ENCODE measurements around the gene IZUMO4. TPM values are rescaled to one million over a fixed set of nuclear protein-coding genes. Genes with fewer than 3 reads are reported as not detected.

The IZUMO4 gene
- total RNA-seq, 1 experiment from 2014 or later: 5.3 TPM

- ChIA-PET CTCF (no interaction called here), POLR2A (no interaction called here)
- Mint-ChIP-seq H3K4me3 (ENCODE audit: unreplicated experiment) (no peak overlapping the region), H3K4me1 (ENCODE audit: insufficient read depth, unreplicated experiment) (no peaks in the 10 kb centered on the region), H3K36me3 (ENCODE audit: insufficient read depth, unreplicated experiment) (peaks cover 80% of the 10 kb centered on the region), H3K9me3 (ENCODE audit: unreplicated experiment) (no peaks in the 10 kb centered on the region), H3K27me3 (ENCODE audit: insufficient read depth, unreplicated experiment) (no peaks in the 10 kb centered on the region), H3K27ac (ENCODE audit: low read depth, unreplicated experiment) (peak overlapping the region; percentile 16)
- no peak for DNase-seq (ENCODE audit: unreplicated experiment)
- intact Hi-C loops (cut with micrococcal nuclease): no loop called here
- BruUV-seq (replicated peaks): no TSS peak
- no peak for TF ChIP-seq CTCF (IDR thresholded peaks at IDR 0.05; ENCODE audit: unreplicated experiment)
These were observed 11.7 kb downstream of the IZUMO4 start for GRCh38 chr19:2108251-2109016.

GRCh38 chr19:2109046-2109864 is 12.5 kb downstream of the IZUMO4 start:
- no peak overlapping the region for H3K27ac Mint-ChIP-seq (ENCODE audit: low read depth, unreplicated experiment)
- no peaks in the 10 kb centered on the region for H3K27me3 Mint-ChIP-seq (ENCODE audit: insufficient read depth, unreplicated experiment)

GRCh38 chr19:2110822-2111221 is 14.1 kb downstream of the IZUMO4 start:
- POLR2A ChIA-PET: no interaction called here
- Mint-ChIP-seq H3K9me3 (ENCODE audit: unreplicated experiment) (no peaks in the 10 kb centered on the region), H3K36me3 (ENCODE audit: insufficient read depth, unreplicated experiment) (peaks cover 83% of the 10 kb centered on the region), H3K27ac (ENCODE audit: low read depth, unreplicated experiment) (no peak overlapping the region), H3K4me3 (ENCODE audit: unreplicated experiment) (no peak overlapping the region), H3K4me1 (ENCODE audit: insufficient read depth, unreplicated experiment) (peaks cover 7% of the 10 kb centered on the region), H3K27me3 (ENCODE audit: insufficient read depth, unreplicated experiment) (no peaks in the 10 kb centered on the region)
- CTCF ChIA-PET: no interaction called here
- intact Hi-C loops (cut with micrococcal nuclease): no loop called here
- BruUV-seq (replicated peaks): no TSS peak
- DNase-seq (ENCODE audit: unreplicated experiment): no peak
- TF ChIP-seq CTCF (IDR thresholded peaks at IDR 0.05; ENCODE audit: unreplicated experiment): no peak

More at GRCh38 chr19:2109046-2109864, 12.5 kb downstream of the IZUMO4 start:
- intact Hi-C loops (cut with micrococcal nuclease): no loop called here
- POLR2A ChIA-PET: interaction anchor here (0.6 kb wide), 1 partner anchor 29 kb away, joined by 3 read pairs; no protein-coding TSS in a partner anchor
- TF ChIP-seq CTCF (IDR thresholded peaks at IDR 0.05; ENCODE audit: unreplicated experiment): no peak
- H3K9me3 Mint-ChIP-seq (ENCODE audit: unreplicated experiment): no peaks in the 10 kb centered on the region
- BruUV-seq (replicated peaks): no TSS peak
- H3K4me3 Mint-ChIP-seq (ENCODE audit: unreplicated experiment): no peak overlapping the region
- DNase-seq (ENCODE audit: unreplicated experiment): no peak
- peaks cover 79% of the 10 kb centered on the region for H3K36me3 Mint-ChIP-seq (ENCODE audit: insufficient read depth, unreplicated experiment)
- H3K4me1 Mint-ChIP-seq (ENCODE audit: insufficient read depth, unreplicated experiment): peaks cover 6% of the 10 kb centered on the region
- CTCF ChIA-PET: no interaction called here

GRCh38 chr19:2111425-2111824 is 14.7 kb downstream of the IZUMO4 start:
- no peak for TF ChIP-seq CTCF (IDR thresholded peaks at IDR 0.05; ENCODE audit: unreplicated experiment)
- intact Hi-C loops (cut with micrococcal nuclease): no loop called here
- H3K9me3 Mint-ChIP-seq (ENCODE audit: unreplicated experiment): no peaks in the 10 kb centered on the region
- POLR2A ChIA-PET: no interaction called here
- H3K27me3 Mint-ChIP-seq (ENCODE audit: insufficient read depth, unreplicated experiment): no peaks in the 10 kb centered on the region
- BruUV-seq (replicated peaks): no TSS peak
- H3K4me1 Mint-ChIP-seq (ENCODE audit: insufficient read depth, unreplicated experiment): peaks cover 7% of the 10 kb centered on the region
- H3K36me3 Mint-ChIP-seq (ENCODE audit: insufficient read depth, unreplicated experiment): peaks cover 82% of the 10 kb centered on the region
- CTCF ChIA-PET: no interaction called here
- no peak overlapping the region for H3K4me3 Mint-ChIP-seq (ENCODE audit: unreplicated experiment)
- DNase-seq (ENCODE audit: unreplicated experiment): no peak
- H3K27ac Mint-ChIP-seq (ENCODE audit: low read depth, unreplicated experiment): no peak overlapping the region

All from MCF 10A (cell line).